ENCODE results near the gene MED20. TPM values are rescaled to one million over a fixed set of nuclear protein-coding genes. Genes with fewer than 3 reads are reported as not detected.

Gene MED20
- total and polyA plus RNA-seq, 2 of the 4 experiments (the other 2 are of a cell fraction), result 24.8 to 38.2 TPM

GRCh38 chr6:41960028-41960427 is 39.1 kb upstream of the MED20 start:
- H3K27me3 ChIP-seq (ENCODE audit: control insufficient read depth, insufficient read depth, low read length), result no peaks in the 10 kb centered on the region
- no peak overlapping the region for H4K5ac ChIP-seq (ENCODE audit: low read depth, low read length)
- no peak overlapping the region for H3K56ac ChIP-seq (ENCODE audit: extremely low read depth, insufficient read depth, low read length)
- dilution Hi-C loops (cut with HindIII; ENCODE audit: low sequenced_read_pairs, unreplicated experiment) (no loop called here), in situ Hi-C loops (cut with MboI; ENCODE audit: low sequenced_read_pairs) (no loop called here), intact Hi-C loops (cut with micrococcal nuclease) (loop anchor here (5.0 kb wide), 1 partner anchor 37 kb away; no protein-coding TSS in a partner anchor)
- H2BK120ac ChIP-seq (ENCODE audit: low read depth, low read length), result no peak overlapping the region
- H3K4me2 ChIP-seq (ENCODE audit: low read depth, low read length), result no peak overlapping the region
- TF ChIP-seq CTCF (conservative IDR thresholded peaks at IDR 0.05; ENCODE audit: low read depth, low read length), result no peak
- TF ChIP-seq ELK1 (IDR thresholded peaks at IDR 0.05; ENCODE audit: borderline replicate concordance, low read depth, low read length), result no peak
- no peak for TF ChIP-seq CHD1 (IDR thresholded peaks at IDR 0.05; ENCODE audit: low read depth, low read length)
- no peak for TF ChIP-seq BHLHE40 (IDR thresholded peaks at IDR 0.05; ENCODE audit: low read depth, low read length)
- no peak for TF ChIP-seq SMC3 (IDR thresholded peaks at IDR 0.05; ENCODE audit: low read depth, low read length)
- no peak for TF ChIP-seq USF2 (IDR thresholded peaks at IDR 0.05; ENCODE audit: low read depth, low read length)
- no peak for TF ChIP-seq MAFK (IDR thresholded peaks at IDR 0.05; ENCODE audit: low read depth, low read length)
- no peak for TF ChIP-seq RCOR1 (IDR thresholded peaks at IDR 0.05; ENCODE audit: insufficient replicate concordance, low read length)
- TF ChIP-seq CEBPB (IDR thresholded peaks at IDR 0.05; ENCODE audit: low read depth, low read length), result no peak
- TF ChIP-seq MXI1 (IDR thresholded peaks at IDR 0.05; ENCODE audit: borderline replicate concordance, low read depth, low read length), result no peak
- no peak for TF ChIP-seq FOS (IDR thresholded peaks at IDR 0.05; ENCODE audit: low read depth, low read length)
- no peak for TF ChIP-seq RFX5 (IDR thresholded peaks at IDR 0.05; ENCODE audit: low read depth, low read length)
- TF ChIP-seq NFE2L2 (IDR thresholded peaks at IDR 0.05; ENCODE audit: low read depth, low read length), result no peak
- TF ChIP-seq POLR2A (IDR thresholded peaks at IDR 0.05; ENCODE audit: low read depth, low read length), result no peak
- no peak for DNase-seq
- H3K9me3 ChIP-seq (ENCODE audit: control insufficient read depth, insufficient read depth, low read length), result no peaks in the 10 kb centered on the region
- no peak overlapping the region for H2BK5ac ChIP-seq (ENCODE audit: low read depth, low read length, poor library complexity, severe bottlenecking)
- H3K27ac ChIP-seq (ENCODE audit: insufficient read depth, low read length), result no peak overlapping the region
- no peaks in the 10 kb centered on the region for H3K36me3 ChIP-seq (ENCODE audit: control insufficient read depth, insufficient read depth, low read length)
- peaks cover 3% of the 10 kb centered on the region; the same call in 1 of the 2 replicates for H3K4me1 ChIP-seq (ENCODE audit: control insufficient read depth, insufficient read depth, low read length)
- no peak overlapping the region for H3K18ac ChIP-seq (ENCODE audit: low read depth, low read length)
- peaks cover 11% of the 10 kb centered on the region; the same call in 1 of the 2 replicates for H3K9me1 ChIP-seq (ENCODE audit: insufficient read depth, low read length)
- no peak overlapping the region for H3K9ac ChIP-seq (ENCODE audit: low read depth, low read length)
- no peak overlapping the region for H2AK5ac ChIP-seq (ENCODE audit: low read depth, low read length)
- H2BK15ac ChIP-seq (ENCODE audit: low read depth, low read length), result no peak overlapping the region
- H3K79me1 ChIP-seq (ENCODE audit: low read depth in 1 of 2, low read length in 2 of 2), result no peaks in the 10 kb centered on the region
- no CpG with 5 or more reads among the region's 4 CpGs for WGBS, 2 experiments (ENCODE audit: extremely low coverage in 2 of 2, insufficient read length in 1 of 2)
- no peak overlapping the region for H4K8ac ChIP-seq (ENCODE audit: low read depth in 2 of 2, low read length in 2 of 2)
- ChIA-PET CTCF (no interaction called here), POLR2A (ENCODE audit: unreplicated experiment) (no interaction called here)
- H3K14ac ChIP-seq (replicated peaks; ENCODE audit: low read depth, low read length), result no peak overlapping the region
- no peak for ATAC-seq (ENCODE audit: low read depth)
- H3K23ac ChIP-seq (ENCODE audit: low read depth, low read length), result no peak overlapping the region
- BruUV-seq (replicated peaks), result no TSS peak
- H2BK20ac ChIP-seq (ENCODE audit: low read depth, low read length), result no peak overlapping the region
- no peak overlapping the region for H3K4ac ChIP-seq (ENCODE audit: low read depth, low read length)
- no peaks in the 10 kb centered on the region for H4K20me1 ChIP-seq (ENCODE audit: insufficient read depth, low read length)
- no peak overlapping the region for H2AFZ ChIP-seq (replicated peaks; ENCODE audit: low read length, poor library complexity)
- H4K91ac ChIP-seq (ENCODE audit: insufficient read depth, low read depth, low read length), result no peak overlapping the region
- H3K4me3 ChIP-seq (ENCODE audit: insufficient read depth, low read depth, low read length), result no peak overlapping the region
- H2AK9ac ChIP-seq (replicated peaks; ENCODE audit: low read depth, low read length, poor library complexity), result no peak overlapping the region
